GM20000 (cell line): ENCODE data around the gene BBOX1.
"Not testable (repeated sequence)": the region's sequence is repeated elsewhere in the genome, so short reads cannot be mapped to it uniquely, and the experiment has no call there.

Source experiments
- DNase-seq: peaks from one replicate; pipeline ENCODE4 v3.0.0; 2012; ENCODE audit warnings: low spot score
- TF ChIP-seq, protein P1 (sequence below): IDR thresholded peaks from 2 replicates; pipeline ENCODE4 v1.5.1; 2012; ENCODE audit warnings: mild to moderate bottlenecking, control low read depth; ENCODE audit errors: extremely low read depth, missing control alignments

BBOX1 gene

DNA sequence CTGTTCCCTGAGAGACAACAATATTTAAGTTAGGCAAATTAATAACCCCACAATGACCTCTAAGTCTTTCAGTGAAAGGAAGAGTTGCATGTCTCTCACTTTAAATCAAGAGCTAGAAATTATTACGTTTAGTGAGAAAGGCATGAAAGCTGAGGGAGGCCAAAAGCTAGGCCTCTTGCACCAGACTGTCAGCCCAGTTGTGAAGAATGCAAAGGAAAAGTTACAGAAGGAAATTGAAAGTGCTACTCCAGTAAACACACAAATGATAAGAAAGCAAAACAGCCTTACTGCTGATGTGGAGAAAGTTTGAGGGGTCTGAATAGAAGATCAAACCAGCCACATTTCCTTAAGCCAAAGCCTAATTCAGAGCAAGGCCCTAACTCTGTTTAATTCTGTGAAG, 45.0 kb downstream of the BBOX1 start:
- DNase-seq = no peak
- TF ChIP-seq, protein P1, sequence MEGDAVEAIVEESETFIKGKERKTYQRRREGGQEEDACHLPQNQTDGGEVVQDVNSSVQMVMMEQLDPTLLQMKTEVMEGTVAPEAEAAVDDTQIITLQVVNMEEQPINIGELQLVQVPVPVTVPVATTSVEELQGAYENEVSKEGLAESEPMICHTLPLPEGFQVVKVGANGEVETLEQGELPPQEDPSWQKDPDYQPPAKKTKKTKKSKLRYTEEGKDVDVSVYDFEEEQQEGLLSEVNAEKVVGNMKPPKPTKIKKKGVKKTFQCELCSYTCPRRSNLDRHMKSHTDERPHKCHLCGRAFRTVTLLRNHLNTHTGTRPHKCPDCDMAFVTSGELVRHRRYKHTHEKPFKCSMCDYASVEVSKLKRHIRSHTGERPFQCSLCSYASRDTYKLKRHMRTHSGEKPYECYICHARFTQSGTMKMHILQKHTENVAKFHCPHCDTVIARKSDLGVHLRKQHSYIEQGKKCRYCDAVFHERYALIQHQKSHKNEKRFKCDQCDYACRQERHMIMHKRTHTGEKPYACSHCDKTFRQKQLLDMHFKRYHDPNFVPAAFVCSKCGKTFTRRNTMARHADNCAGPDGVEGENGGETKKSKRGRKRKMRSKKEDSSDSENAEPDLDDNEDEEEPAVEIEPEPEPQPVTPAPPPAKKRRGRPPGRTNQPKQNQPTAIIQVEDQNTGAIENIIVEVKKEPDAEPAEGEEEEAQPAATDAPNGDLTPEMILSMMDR = no peak

DNA sequence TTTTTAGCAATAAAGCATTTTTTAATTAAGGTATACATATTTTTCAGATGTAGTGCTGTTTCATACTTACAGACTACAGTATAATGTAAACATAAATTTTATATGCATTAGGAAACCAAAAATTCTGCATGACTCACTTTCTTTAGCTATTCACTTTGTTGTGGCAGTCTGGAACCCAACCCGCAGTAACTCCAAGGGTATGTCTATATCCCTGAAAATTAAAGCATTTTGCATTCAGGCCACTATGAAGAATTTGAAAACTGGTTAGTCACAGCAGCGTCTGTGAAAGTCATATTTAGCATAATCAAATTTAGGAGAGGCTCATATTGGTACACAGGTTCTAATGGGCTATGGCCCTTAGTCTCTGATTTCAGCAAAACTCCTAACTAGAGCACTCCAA, 46.8 kb downstream of the BBOX1 start:
- DNase-seq = no peak
- TF ChIP-seq, protein P1 = no peak

DNA sequence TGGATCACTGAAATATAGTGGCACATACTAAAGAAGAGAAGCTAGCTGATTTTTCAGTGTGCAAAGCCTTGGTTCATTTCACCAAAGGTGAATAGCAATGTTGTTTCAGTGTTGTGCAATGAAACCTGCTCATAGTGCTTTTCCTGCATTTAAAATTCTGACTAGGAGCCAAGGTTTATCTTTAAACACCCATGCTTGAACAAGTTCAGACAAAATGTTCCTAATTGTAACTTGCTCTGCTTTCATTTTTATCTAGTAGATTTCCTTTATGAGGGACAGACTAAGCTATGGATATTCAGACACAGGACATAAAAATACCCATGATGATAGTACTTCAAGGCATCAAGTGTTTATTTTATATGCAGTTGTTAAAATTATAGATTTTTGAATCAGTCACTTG, 47.7 kb downstream of the BBOX1 start:
- DNase-seq = no peak
- TF ChIP-seq, protein P1 = no peak

DNA sequence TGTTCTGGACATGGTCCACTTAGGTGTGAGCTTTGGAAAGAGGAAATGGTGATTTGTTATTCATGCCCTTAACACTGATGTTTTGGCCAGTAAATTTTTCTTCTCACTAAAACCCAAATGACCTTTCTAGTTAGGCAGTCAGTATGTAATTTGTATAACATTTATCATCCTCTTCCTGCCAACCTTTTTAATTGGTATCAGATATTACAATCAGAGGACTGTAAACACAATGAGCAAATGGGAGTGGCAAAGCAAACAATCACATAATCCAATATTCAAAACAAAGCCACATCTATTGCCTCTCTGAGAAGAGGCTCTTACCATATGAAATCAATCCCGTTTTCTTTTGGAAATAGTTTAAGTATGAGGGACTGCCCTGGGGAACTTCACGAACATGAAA, 49.1 kb downstream of the BBOX1 start:
- no peak for DNase-seq
- TF ChIP-seq, protein P1 = no peak

DNA sequence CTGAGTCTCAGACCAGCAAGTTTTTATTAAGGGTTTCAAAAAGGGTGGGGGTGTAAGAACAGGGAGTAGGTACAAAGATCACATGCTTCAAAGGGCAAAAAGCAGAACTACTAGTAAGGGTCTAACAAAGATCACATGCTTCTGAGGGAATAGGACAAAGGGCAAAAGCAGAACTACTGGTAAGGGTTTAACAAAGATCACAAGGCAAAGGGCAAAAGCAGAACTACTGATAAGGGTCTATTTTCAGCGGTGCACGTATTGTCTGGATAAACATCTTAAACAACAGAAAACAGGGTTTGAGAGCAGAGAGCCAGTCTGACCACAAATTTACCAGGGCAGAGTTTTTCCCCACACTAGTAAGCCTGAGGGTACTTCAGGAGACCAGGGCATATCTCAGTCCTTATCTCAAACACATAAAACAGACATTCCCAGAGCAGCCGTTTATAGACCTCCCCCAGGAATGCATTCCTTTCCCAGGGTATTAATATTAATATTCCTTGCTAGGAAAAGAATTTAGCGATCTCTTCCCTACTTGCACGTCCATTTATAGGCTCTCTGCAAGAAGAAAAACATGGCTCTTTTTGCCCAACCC, 49.8 kb downstream of the BBOX1 start:
- not testable (repeated sequence) for DNase-seq

DNA sequence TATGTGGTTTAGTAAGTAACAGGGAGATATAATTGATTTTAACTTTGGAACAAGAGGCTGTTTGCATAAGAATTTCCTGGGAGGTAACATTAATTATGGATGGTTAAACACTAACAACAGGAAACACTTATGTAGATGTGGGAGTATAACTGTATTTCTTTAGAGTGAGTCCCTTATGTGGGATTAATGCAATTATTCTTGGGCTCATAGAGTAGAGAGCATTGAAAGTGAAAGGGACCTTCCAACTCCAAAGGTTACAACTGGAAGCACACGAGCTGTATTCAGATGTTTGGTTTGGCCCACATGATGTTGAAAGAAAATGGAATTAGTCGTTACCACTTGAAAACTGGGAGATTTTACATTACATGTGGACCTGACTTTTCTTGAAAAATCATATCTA, 53.5 kb downstream of the BBOX1 start:
- DNase-seq = no peak
- TF ChIP-seq, protein P1 = no peak

DNA sequence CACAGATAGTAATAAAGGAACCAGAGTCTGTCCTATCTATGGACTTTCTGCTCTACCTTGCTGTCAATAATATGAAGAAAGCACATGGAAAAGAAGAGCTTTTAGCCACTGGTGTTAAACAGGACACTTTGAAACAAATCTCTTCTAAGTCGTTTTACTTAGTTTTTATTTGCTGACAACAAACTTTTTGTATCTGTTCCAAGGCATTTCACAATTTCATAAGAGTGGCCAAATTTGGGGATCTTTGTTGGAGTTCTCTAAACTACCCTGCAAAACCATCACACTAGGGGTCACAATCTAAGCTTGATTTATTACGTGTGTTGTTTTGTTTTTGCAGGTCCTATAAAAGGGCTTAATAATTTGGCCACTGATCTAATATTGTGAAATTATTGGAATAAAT, 54.4 kb downstream of the BBOX1 start:
- no peak for DNase-seq
- TF ChIP-seq, protein P1 = no peak

DNA sequence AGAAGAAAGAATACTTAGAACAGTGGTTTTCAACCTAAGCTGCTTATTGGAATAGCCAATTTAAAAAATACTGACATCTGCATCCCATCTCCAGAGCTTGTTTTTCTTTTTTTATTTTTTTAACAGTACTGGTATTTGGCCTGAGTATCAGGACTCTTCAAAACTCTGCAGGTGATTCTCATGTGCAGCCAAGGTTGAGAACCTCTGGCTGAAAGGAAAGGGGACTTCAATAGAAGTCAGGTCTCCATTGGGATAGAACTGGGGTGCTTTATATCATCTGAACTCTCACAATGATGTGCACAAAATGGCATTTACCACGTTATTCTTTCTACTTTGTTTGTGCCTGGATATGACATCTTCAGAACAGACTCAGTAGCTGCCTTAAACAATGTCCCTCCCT, 55.3 kb downstream of the BBOX1 start:
- TF ChIP-seq, protein P1 = no peak

More for the DNA sequence above, 55.3 kb downstream of the BBOX1 start:
- DNase-seq = no peak
